Uterus (tissue), 4 donors: Measurements from ENCODE around the gene MLNR. TPM values are rescaled to one million over a fixed set of nuclear protein-coding genes. Genes with fewer than 3 reads are reported as not detected.

ENCODE experiments used
- DNase-seq, 2 donors: peaks; one replicate each; pipeline ENCODE4 v3.0.0-alpha.2; 2019 to 2020
- H3K27ac ChIP-seq, 2 donors: fragments of 200-600 bp; sonication (generic); 1 replicate in 1 of 2; 2 replicates in 1 of 2; pipeline ENCODE4 v1.5.1; 2016 to 2018
- H3K27me3 ChIP-seq, 2 donors: fragments of 200-600 bp; sonication (generic); one replicate each; pipeline ENCODE4 v1.5.1; 2018 to 2019; ENCODE audit warnings: control low read depth in 1 of 2
- H3K36me3 ChIP-seq, 2 donors: fragments of 200-600 bp; sonication (generic); one replicate each; pipeline ENCODE4 v1.5.1; 2019; ENCODE audit warnings: control low read depth in 1 of 2
- H3K4me1 ChIP-seq, 2 donors: fragments of 200-600 bp; sonication (generic); one replicate each; pipeline ENCODE4 v1.5.1; 2018 to 2019; ENCODE audit warnings: control low read depth in 1 of 2
- H3K4me3 ChIP-seq, 2 donors: fragments of 200-600 bp; sonication (generic); 1 replicate in 1 of 2; 2 replicates in 1 of 2; pipeline ENCODE4 v1.5.1; 2018 to 2019; ENCODE audit warnings: mild to moderate bottlenecking in 1 of 2
- H3K9me3 ChIP-seq, 2 donors: fragments of 200-600 bp; sonication (generic); one replicate each; pipeline ENCODE4 v1.5.1; 2019; ENCODE audit warnings: control low read depth in 1 of 2
- POLR2A ChIP-seq, 2 donors: fragments of 450-650 bp; IDR thresholded peaks; one replicate each; pipeline ENCODE4 v1.6.1; 2016; ENCODE audit warnings: antibody characterized with exemption in 2 of 2, mild to moderate bottlenecking in 1 of 2, moderate library complexity in 1 of 2
- intact Hi-C: fragments of 100-400 bp; cut with DNase I; formaldehyde crosslinking; loops from one replicate; pipeline ENCODE4 v1.15.1; 2023; ENCODE audit warnings: low total_unique reads
- small RNA-seq: library from RNA; depleted of rRNA; stranded (forward); fragments of <200 nt; gene quantifications from one replicate; pipeline ENCODE3, GENCODE V24; 2016
- total RNA-seq, 4 donors: library from RNA; depleted of rRNA in 3 of 4; stranded (reverse); fragments of >200 nt in 3 of 4; gene quantifications; one replicate each; pipeline versions ENCODE4 v1.1.0 to v1.2.4, GENCODE V29; 2014 to 2023
- TF ChIP-seq, protein P1 (sequence below), 4 experiments: fragments of 200-600 bp in 2 of 4; fragments of 450-650 bp in 2 of 4; sonication (generic) in 2 of 4; IDR thresholded peaks; one replicate each; pipeline ENCODE4 v1.5.1; 2016 to 2019; ENCODE audit warnings: antibody characterized with exemption in 4 of 4, mild to moderate bottlenecking in 2 of 4, moderate library complexity in 1 of 4
- donor health status: DM: yes; HTN: yes; CAD: no.

Gene MLNR
- total RNA-seq, 4 donors from 2014 or later = not detected

GRCh38 chr13:49271264-49271663 lies 51.1 kb downstream of the MLNR start:
- Histone ChIP-seq H3K36me3 (peaks cover 0 to 3% of the 10 kb centered on the region in 2 donors), H3K4me1 (no peaks in the 10 kb centered on the region), H3K27ac (no peak overlapping the region), H3K27me3 (no peaks in the 10 kb centered on the region), H3K9me3 (no peaks in the 10 kb centered on the region), H3K4me3 (no peak overlapping the region)
- intact Hi-C loops = no loop called here
- no peak for DNase-seq
- TF ChIP-seq POLR2A (IDR thresholded peaks at IDR 0.05) = no peak
- TF ChIP-seq, protein P1, sequence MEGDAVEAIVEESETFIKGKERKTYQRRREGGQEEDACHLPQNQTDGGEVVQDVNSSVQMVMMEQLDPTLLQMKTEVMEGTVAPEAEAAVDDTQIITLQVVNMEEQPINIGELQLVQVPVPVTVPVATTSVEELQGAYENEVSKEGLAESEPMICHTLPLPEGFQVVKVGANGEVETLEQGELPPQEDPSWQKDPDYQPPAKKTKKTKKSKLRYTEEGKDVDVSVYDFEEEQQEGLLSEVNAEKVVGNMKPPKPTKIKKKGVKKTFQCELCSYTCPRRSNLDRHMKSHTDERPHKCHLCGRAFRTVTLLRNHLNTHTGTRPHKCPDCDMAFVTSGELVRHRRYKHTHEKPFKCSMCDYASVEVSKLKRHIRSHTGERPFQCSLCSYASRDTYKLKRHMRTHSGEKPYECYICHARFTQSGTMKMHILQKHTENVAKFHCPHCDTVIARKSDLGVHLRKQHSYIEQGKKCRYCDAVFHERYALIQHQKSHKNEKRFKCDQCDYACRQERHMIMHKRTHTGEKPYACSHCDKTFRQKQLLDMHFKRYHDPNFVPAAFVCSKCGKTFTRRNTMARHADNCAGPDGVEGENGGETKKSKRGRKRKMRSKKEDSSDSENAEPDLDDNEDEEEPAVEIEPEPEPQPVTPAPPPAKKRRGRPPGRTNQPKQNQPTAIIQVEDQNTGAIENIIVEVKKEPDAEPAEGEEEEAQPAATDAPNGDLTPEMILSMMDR (IDR thresholded peaks at IDR 0.05) = no peak

Small RNAs within 50 kb of the gene (small RNA-seq; reads per million reads assigned to genes)
- not detected for gene COX7CP1

Other genes starting within 250 kb of the MLNR start
- gene FNDC3A, start 244.4 kb upstream of the MLNR start, total RNA-seq = 100 to 1,000 TPM in 1 of 4 donors, 10 to 100 TPM in 3; 31.3 to 129 (median 69.9) TPM
- gene CDADC1, start 27.6 kb downstream of the MLNR start, total RNA-seq = 10 to 100 TPM in 2 of 4 donors, 1 to 10 TPM in 2; 1.8 to 76.5 (median 10.9) TPM
- 10 to 100 TPM; 12.0 to 24.7 (median 18.5) TPM for gene CAB39L, start 223.7 kb downstream of the MLNR start, total RNA-seq
- gene SETDB2, start 223.9 kb downstream of the MLNR start, total RNA-seq = 10 to 100 TPM in 3 of 4 donors, 1 to 10 TPM in 1; 9.5 to 24.1 (median 19.0) TPM